Measurements from ENCODE around the gene PTPN20.

Gene PTPN20

GRCh38 chr10:47025253-47025539, 114.0 kb downstream of the PTPN20 start:
- no peak for TF ChIP-seq CTCF (IDR thresholded peaks at IDR 0.05; ENCODE audit: low read length, missing control alignments)
- H3K4me3 ChIP-seq (replicated peaks; ENCODE audit: low read depth, low read length), result no peak overlapping the region
- no peak for DNase-seq (ENCODE audit: low read depth)

GRCh38 chr10:47025540-47026300, 114.5 kb downstream of the PTPN20 start:
- no peak for TF ChIP-seq CTCF (IDR thresholded peaks at IDR 0.05; ENCODE audit: low read length, missing control alignments)
- no peak overlapping the region for H3K4me3 ChIP-seq (replicated peaks; ENCODE audit: low read depth, low read length)
- peak; percentile 22 for DNase-seq (ENCODE audit: low read depth)

- H3K4me3 ChIP-seq (replicated peaks; ENCODE audit: low read depth, low read length), result no peak overlapping the region
- no peak for DNase-seq (ENCODE audit: low read depth)
- TF ChIP-seq CTCF (IDR thresholded peaks at IDR 0.05; ENCODE audit: low read length, missing control alignments), result no peak
Measured at GRCh38 chr10:47026301-47027107, 115.3 kb downstream of the PTPN20 start.

- H3K4me3 ChIP-seq (replicated peaks; ENCODE audit: low read depth, low read length), result no peak overlapping the region
- DNase-seq (ENCODE audit: low read depth), result no peak
- TF ChIP-seq CTCF (IDR thresholded peaks at IDR 0.05; ENCODE audit: low read length, missing control alignments), result no peak
Measured at GRCh38 chr10:47027108-47027783, 116.0 kb downstream of the PTPN20 start.

GRCh38 chr10:47027784-47028260, 116.6 kb downstream of the PTPN20 start:
- no peak for DNase-seq (ENCODE audit: low read depth)
- H3K4me3 ChIP-seq (replicated peaks; ENCODE audit: low read depth, low read length), result no peak overlapping the region
- TF ChIP-seq CTCF (IDR thresholded peaks at IDR 0.05; ENCODE audit: low read length, missing control alignments), result no peak

- H3K4me3 ChIP-seq (replicated peaks; ENCODE audit: low read depth, low read length), result no peak overlapping the region
- TF ChIP-seq CTCF (IDR thresholded peaks at IDR 0.05; ENCODE audit: low read length, missing control alignments), result no peak
- DNase-seq (ENCODE audit: low read depth), result no peak
Measured at GRCh38 chr10:47028466-47028865, 117.2 kb downstream of the PTPN20 start.

All from fibroblast of pulmonary artery (primary cell).